Activated CD8-positive, alpha-beta memory T cell treated with anti-CD3 and anti-CD28 coated beads for 24 hours (primary cell): ENCODE measurements around the gene MAGEA9.
"Not testable (repeated sequence)": the region's sequence is repeated elsewhere in the genome, so short reads cannot be mapped to it uniquely, and the experiment has no call there.

ENCODE experiments used
- DNase-seq: peaks from one replicate; pipeline ENCODE4 v3.0.0-alpha.2; 2020

MAGEA9 gene

GRCh38 chrX:149781727-149782126 is at the start of gene MAGEA9:
Gene MAGEA9, plus strand, starts transcription at chrX:149781930. Its CDS starts 4,281 bp downstream, at chrX:149786211.
- DNase-seq, result not testable (repeated sequence)

DNA sequence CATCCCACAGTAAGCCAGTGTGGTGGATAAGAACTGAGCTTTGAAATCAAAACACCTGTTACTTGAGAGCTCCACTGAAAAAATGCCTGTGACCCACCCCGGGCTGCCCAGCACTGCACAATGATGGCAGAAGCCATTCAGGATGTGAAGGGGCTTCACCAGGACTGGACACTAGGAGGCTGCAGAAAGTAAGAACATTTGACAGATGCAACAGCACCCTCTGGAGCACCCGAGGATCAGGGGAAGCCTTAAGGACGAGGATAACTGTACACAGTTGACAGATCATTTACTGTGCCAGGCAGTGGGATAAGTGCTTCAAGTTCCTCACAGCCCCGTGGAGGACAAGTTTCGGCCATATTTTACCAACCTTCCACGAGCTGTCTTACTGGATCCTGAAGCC is 39.5 kb upstream of the MAGEA9 start:
- DNase-seq, result not testable (repeated sequence)

DNA sequence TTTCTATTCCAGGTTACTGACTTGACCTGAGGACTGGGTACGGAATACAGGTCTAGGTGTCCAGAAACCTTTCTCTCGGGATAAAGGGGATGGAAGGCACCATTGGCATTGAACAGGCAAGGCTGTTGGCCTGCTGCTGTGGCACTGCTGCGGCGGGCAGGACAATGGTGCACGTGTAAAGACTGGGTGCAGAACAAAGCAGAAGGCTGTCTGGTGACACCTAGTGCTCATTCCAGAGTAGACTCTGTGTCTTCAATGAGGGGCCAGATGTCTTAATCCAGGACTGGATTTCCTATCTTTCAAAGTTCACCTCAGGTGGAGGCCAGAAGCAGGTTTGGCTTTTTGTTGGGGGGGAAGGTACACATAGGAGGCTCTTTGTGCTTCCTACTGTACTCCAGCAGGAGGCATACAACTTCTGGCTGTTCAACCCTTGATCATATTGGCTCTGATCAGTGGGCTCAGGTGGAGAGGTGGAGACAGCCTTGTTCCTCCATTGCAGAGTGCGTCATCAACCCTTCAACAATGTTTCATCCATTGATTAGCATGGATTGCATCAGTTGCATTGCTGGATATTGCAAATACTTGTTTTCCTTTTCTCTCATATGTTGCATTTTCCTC is 35.2 kb upstream of the MAGEA9 start:
- DNase-seq, result not testable (repeated sequence)

- DNase-seq, result no peak
Measured at GRCh38 chrX:149757206-149758067, 24.3 kb upstream of the MAGEA9 start.

GRCh38 chrX:149758068-149758714 is 23.5 kb upstream of the MAGEA9 start:
- no peak for DNase-seq

- DNase-seq, result not testable (repeated sequence)
Measured at GRCh38 chrX:149758715-149759078, 23.0 kb upstream of the MAGEA9 start.

GRCh38 chrX:149759824-149760223 is 21.9 kb upstream of the MAGEA9 start:
- no peak for DNase-seq

GRCh38 chrX:149760965-149761364 is 20.8 kb upstream of the MAGEA9 start:
- no peak for DNase-seq

GRCh38 chrX:149761858-149762674 is 19.7 kb upstream of the MAGEA9 start:
- not testable (repeated sequence) for DNase-seq

DNA sequence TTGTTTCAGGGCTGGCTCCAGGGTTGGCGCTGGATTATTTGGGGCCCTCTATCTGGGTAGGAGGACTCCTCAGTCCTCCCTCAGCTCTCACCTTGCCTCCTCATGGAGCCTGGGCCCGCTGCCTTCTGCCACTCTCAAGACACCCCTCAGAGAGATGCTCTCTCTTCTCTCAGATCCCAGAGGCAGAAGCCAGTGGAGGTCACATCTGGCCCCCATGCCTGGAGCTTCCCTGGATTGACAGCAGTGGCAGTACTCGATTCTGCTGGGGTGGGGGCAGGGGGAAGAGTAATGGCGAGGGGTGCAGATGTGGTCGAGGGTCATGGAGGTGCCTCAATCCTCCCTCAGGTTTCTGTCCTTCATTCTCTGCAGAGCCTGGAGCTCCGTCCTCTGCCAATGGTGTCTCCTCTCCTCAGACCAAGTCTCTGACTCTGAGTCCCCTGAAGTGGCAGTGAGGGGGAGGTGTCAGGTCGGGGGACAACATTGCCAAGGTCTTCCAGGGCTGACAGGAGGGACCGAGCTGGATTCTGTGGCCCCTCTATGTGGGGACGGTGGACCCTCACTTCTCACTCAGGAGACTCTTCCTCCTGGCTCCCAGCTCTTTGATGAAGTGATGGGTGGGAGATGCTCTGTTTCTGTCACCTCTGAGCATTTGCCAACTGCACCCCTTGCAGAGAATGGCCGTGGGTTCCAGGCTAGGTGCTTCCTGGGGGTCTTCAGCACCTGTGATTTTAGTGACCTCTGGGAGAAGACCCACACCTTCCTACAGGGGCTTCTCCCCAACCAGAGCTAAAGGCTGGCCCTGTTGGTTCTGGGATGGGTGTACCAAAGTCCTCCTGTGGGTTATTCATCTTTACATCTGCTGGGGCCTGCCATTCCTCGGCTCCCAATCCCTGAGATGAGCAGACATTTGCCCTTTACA is 18.8 kb upstream of the MAGEA9 start:
- DNase-seq, result no peak

DNA sequence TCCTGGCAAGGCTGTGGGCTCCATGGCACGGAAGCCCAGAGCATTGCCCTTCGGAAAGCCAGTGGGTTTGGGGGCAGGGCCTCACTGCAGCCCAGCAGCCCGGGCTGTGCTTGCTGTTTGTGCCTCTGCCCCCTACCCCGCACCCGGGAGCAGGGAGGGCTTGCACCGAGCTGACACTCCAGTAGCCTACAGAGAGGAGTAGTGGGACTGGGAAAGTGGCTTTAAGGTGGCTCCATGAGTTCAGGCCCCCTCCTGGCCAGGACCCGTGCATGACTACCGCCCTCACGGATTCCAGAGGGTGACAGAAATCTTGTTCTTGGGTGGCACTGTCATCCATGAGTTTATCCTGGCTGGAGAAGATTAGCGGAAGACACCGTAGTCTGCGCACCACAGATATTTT is 11.4 kb upstream of the MAGEA9 start:
- DNase-seq, result not testable (repeated sequence)

DNA sequence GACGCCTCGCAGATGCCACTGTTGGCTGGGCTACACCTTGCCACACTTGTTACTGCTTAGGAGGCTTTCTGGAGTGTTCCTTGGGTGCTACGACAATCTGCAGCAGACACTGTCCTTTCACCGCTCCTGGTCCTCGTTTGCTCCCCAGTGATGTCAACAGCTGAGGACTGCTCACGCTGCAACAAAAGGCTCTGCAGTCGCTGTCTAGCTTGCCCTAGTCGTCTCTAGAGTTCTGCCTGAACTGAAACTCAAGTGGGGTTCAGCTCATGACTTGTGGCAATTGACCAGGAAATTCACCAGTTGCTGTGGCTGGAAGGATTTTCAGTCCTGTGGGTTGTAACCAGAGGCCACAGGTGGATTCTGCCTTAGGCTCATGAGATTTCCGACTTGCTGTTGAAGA is 8.7 kb upstream of the MAGEA9 start:
- DNase-seq, result not testable (repeated sequence)

DNA sequence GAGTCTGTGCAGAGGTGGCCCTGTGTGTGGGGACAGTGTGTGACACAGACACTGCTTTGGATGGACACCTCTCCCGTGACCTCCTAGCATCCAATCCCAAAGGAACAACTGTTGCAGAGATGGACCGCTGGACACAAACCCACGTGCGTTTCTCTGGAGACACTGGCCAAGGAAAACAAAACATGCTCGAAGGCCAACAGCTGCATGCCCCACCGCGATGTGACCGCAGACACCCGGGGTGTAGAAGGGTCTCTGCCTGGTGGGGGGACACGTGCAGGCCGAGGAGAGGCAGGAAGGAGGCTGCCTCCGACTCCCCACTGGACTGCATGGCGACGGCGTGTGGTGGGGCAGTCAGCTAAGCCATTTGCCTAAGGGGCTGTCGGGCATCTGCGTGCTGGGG is 8.0 kb upstream of the MAGEA9 start, which contains the start of gene HSFX1:
Gene HSFX1 (plus strand): TSS at position 301 of the 400 bp plus-strand sequence. CDS start 614 bp downstream, outside the sequence.
- DNase-seq, result not testable (repeated sequence)

DNA sequence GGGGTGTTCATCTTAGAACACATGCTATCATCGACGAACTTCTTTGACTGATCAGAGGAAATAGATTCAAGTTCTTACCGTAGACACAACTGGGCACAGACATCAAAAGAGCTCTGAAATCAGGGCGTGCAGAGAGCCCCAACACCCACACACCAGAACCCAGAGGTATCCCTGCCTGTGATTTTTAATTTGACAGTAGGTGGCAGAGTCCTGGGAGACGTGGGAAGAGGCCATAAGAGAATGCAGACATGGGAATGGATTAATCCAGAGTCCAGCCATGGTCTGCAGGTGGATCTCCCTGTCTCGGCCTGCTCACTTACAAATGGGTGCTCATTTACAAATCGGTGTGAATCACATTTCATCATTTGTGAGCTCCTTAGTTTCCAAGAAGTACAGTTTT is 3.7 kb upstream of the MAGEA9 start:
- not testable (repeated sequence) for DNase-seq

DNA sequence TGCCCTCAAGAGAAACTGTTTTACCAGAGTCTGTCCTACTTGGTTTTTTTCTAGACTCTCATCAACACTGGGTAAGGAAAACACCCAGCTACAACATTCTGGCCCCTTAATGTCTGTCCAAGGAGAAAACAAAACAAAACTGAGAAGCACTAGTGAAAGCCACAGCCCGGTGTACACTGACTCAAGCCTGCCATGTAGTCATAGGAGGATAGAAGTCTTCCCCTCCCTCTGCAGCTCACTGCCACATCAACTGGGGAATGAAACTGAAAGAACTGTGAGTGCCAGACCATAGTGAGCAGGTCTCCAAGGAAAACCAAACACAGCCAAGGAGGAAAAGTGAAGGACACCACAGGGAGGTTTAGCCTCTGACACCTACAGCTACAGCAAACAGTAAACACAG is 13.8 kb downstream of the MAGEA9 start:
- DNase-seq, result not testable (repeated sequence)

GRCh38 chrX:149799095-149799714 is 17.5 kb downstream of the MAGEA9 start:
- no peak for DNase-seq

- no peak for DNase-seq
Measured at GRCh38 chrX:149799938-149800337, 18.2 kb downstream of the MAGEA9 start.

GRCh38 chrX:149803458-149804062 is 21.8 kb downstream of the MAGEA9 start:
- no peak for DNase-seq

DNA sequence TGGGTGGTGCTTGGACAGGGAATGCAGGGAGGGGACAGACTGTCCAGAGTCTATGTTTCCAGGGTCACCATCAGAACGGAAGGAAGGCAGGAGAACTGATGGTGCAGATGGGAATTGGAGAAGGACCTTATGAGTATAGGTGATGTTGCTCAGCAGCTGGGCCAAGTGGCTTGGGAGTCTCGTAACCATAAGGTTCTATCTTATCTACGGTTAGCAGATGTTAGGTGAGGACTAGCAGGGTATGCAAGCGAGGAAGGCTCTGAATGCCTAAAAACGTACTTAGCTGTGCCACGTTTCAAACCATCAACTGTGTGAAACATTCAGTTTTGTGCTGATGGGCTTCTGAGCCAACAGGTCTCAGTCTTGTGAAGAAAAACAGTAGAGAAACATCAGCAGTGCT is 22.4 kb downstream of the MAGEA9 start:
- no peak for DNase-seq

- DNase-seq, result peak; percentile 57
Measured at GRCh38 chrX:149807747-149808458, 26.2 kb downstream of the MAGEA9 start.
